Left ventricle myocardium inferior (tissue), 1 donor: ENCODE data around the gene ARMH3. TPM values are rescaled to one million over a fixed set of nuclear protein-coding genes. Genes with fewer than 3 reads are reported as not detected.
A peak's percentile ranks its signal among the peaks of the same experiment; 100 is the strongest.
"Not testable (repeated sequence)": the region's sequence is repeated elsewhere in the genome, so short reads cannot be mapped to it uniquely, and the experiment has no call there.

Experiments used
- DNase-seq: peaks from one replicate; pipeline ENCODE4 v3.0.0-alpha.2; 2020
- H3K27ac ChIP-seq: fragments of 200-600 bp; replicated peaks from 2 replicates; pipeline ENCODE4 v1.8.0; 2021
- H3K27me3 ChIP-seq: fragments of 200-600 bp; 2 replicates; pipeline ENCODE4 v1.8.0; 2021; ENCODE audit warnings: low read depth
- H3K36me3 ChIP-seq: fragments of 200-600 bp; 2 replicates; pipeline ENCODE4 v1.8.0; 2021
- H3K4me1 ChIP-seq: fragments of 200-600 bp; 2 replicates; pipeline ENCODE4 v1.8.0; 2021
- H3K4me3 ChIP-seq: fragments of 200-600 bp; 2 replicates; pipeline ENCODE4 v1.8.0; 2021; ENCODE audit warnings: mild to moderate bottlenecking, moderate library complexity
- H3K9me3 ChIP-seq: fragments of 200-600 bp; replicated peaks from 2 replicates; pipeline ENCODE4 v1.8.0; 2021
- CTCF ChIP-seq: fragments of 200-600 bp; IDR thresholded peaks from 2 replicates; pipeline ENCODE4 v1.8.0; 2021; ENCODE audit warnings: antibody characterized with exemption, mild to moderate bottlenecking, borderline replicate concordance
- intact Hi-C: fragments of 100-400 bp; cut with micrococcal nuclease; formaldehyde crosslinking; loops from one replicate; pipeline ENCODE4 v1.11.0; 2022
- total RNA-seq: library from RNA; stranded (reverse); fragmentation: NEBNext Ultra II Directional; extraction: Animal tissue kit (Norgen Biotek cat#: 25700); gene quantifications from one replicate; pipeline ENCODE4 v1.2.1, GENCODE V29; 2021
- donor health status: DM: no; HTN: yes; CAD: no; lungs with severe emphysema.

ARMH3 gene
- total RNA-seq, 1 donor from 2014 or later, result 58.9 TPM

- Histone ChIP-seq H3K27me3 (no peaks in the 10 kb centered on the region), H3K36me3 (peaks cover 67% of the 10 kb centered on the region), H3K9me3 (no peaks in the 10 kb centered on the region), H3K4me1 (peaks cover 16% of the 10 kb centered on the region), H3K27ac (no peak overlapping the region), H3K4me3 (no peak overlapping the region)
- TF ChIP-seq CTCF, result no peak
- intact Hi-C loops, result no loop called here
- no peak for DNase-seq
Measured at GRCh38 chr10:102017295-102017694, 38.7 kb downstream of the ARMH3 start.

GRCh38 chr10:102016416-102016815 is 39.6 kb downstream of the ARMH3 start:
- Histone ChIP-seq H3K36me3 (peaks cover 59% of the 10 kb centered on the region), H3K4me1 (peaks cover 16% of the 10 kb centered on the region), H3K4me3 (no peak overlapping the region), H3K9me3 (no peaks in the 10 kb centered on the region), H3K27ac (no peak overlapping the region), H3K27me3 (no peaks in the 10 kb centered on the region)
- intact Hi-C loops, result no loop called here
- no peak for DNase-seq
- TF ChIP-seq CTCF, result no peak

GRCh38 chr10:102010961-102011360 is 45.0 kb downstream of the ARMH3 start:
- no peaks in the 10 kb centered on the region for H3K9me3 ChIP-seq
- DNase-seq, result no peak
- no peak for TF ChIP-seq CTCF
- H3K36me3 ChIP-seq, result peaks cover 41% of the 10 kb centered on the region
- H3K27me3 ChIP-seq, result no peaks in the 10 kb centered on the region
- no peak overlapping the region for H3K27ac ChIP-seq
- peaks cover 5% of the 10 kb centered on the region for H3K4me1 ChIP-seq
- intact Hi-C loops, result no loop called here
- no peak overlapping the region for H3K4me3 ChIP-seq

- Histone ChIP-seq H3K27me3 (no peaks in the 10 kb centered on the region), H3K27ac (no peak overlapping the region), H3K4me3 (no peak overlapping the region), H3K4me1 (peaks cover 5% of the 10 kb centered on the region), H3K36me3 (peaks cover 51% of the 10 kb centered on the region), H3K9me3 (no peaks in the 10 kb centered on the region)
- peak; percentile 90 for TF ChIP-seq CTCF
- DNase-seq, result no peak
- intact Hi-C loops, result loop anchor here (10.0 kb wide), 1 partner anchor 165 kb away; the partner anchor contains the start of gene KCNIP2
Measured at GRCh38 chr10:102009801-102010425, 46.1 kb downstream of the ARMH3 start.

GRCh38 chr10:102007796-102008195 is 48.2 kb downstream of the ARMH3 start:
- intact Hi-C loops, result loop anchor here (10.0 kb wide), 1 partner anchor 163 kb away; the partner anchor contains the start of gene KCNIP2
- Histone ChIP-seq H3K27ac (no peak overlapping the region), H3K4me3 (no peak overlapping the region), H3K9me3 (no peaks in the 10 kb centered on the region), H3K36me3 (peaks cover 57% of the 10 kb centered on the region), H3K4me1 (peaks cover 5% of the 10 kb centered on the region), H3K27me3 (no peaks in the 10 kb centered on the region)
- no peak for DNase-seq
- no peak for TF ChIP-seq CTCF

GRCh38 chr10:102007031-102007430 is 48.9 kb downstream of the ARMH3 start:
- H3K27me3 ChIP-seq, H3K4me3 ChIP-seq, H3K4me1 ChIP-seq, H3K27ac ChIP-seq, DNase-seq, H3K9me3 ChIP-seq: not testable (repeated sequence)
- peaks cover 52% of the 10 kb centered on the region for H3K36me3 ChIP-seq
- intact Hi-C loops, result loop anchor here (10.0 kb wide), 1 partner anchor 162 kb away; the partner anchor contains the start of gene KCNIP2
